IPS DF 4.7 (cell line): ENCODE measurements around the gene MAMLD1.

ENCODE experiments used
- DNase-seq: peaks from one replicate; pipeline ENCODE4 v3.0.0-alpha.2; 2013; ENCODE audit warnings: low spot score; ENCODE audit errors: extremely low read depth

MAMLD1 gene

GRCh38 chrX:150352581-150352980 lies 10.5 kb upstream of the MAMLD1 start:
- DNase-seq, result no peak

- DNase-seq, result no peak
Measured at GRCh38 chrX:150355913-150356312, 7.2 kb upstream of the MAMLD1 start.

GRCh38 chrX:150357790-150358189 lies 5.3 kb upstream of the MAMLD1 start:
- DNase-seq, result no peak

- DNase-seq, result no peak
Measured at GRCh38 chrX:150358651-150359050, 4.5 kb upstream of the MAMLD1 start.

GRCh38 chrX:150360331-150360730 lies 2.8 kb upstream of the MAMLD1 start:
- no peak for DNase-seq

- no peak for DNase-seq
Measured at GRCh38 chrX:150361070-150361776, 1.9 kb upstream of the MAMLD1 start.

- no peak for DNase-seq
Measured at GRCh38 chrX:150361777-150362351, 1.3 kb upstream of the MAMLD1 start.

- DNase-seq, result no peak
Measured at GRCh38 chrX:150363561-150364346, 637 bp downstream of the MAMLD1 start.

- no peak for DNase-seq
Measured at GRCh38 chrX:150364347-150365050, 1.4 kb downstream of the MAMLD1 start.

- no peak for DNase-seq
Measured at GRCh38 chrX:150365051-150365989, 2.2 kb downstream of the MAMLD1 start.

- DNase-seq, result no peak
Measured at GRCh38 chrX:150365990-150366911, 3.1 kb downstream of the MAMLD1 start.

GRCh38 chrX:150366951-150367545 lies 3.9 kb downstream of the MAMLD1 start:
- no peak for DNase-seq

GRCh38 chrX:150370589-150371312 lies 7.6 kb downstream of the MAMLD1 start:
- no peak for DNase-seq

- DNase-seq, result no peak
Measured at GRCh38 chrX:150371877-150372276, 8.8 kb downstream of the MAMLD1 start.

GRCh38 chrX:150372280-150372679 lies 9.2 kb downstream of the MAMLD1 start:
- DNase-seq, result no peak

- no peak for DNase-seq
Measured at GRCh38 chrX:150372756-150373155, 9.6 kb downstream of the MAMLD1 start.

- DNase-seq, result no peak
Measured at GRCh38 chrX:150375243-150375770, 12.2 kb downstream of the MAMLD1 start.

- no peak for DNase-seq
Measured at GRCh38 chrX:150377005-150377404, 13.9 kb downstream of the MAMLD1 start.
